HG02623 (cell line): Measurements from ENCODE around the gene HTR3A.

Source experiments
- ATAC-seq: cut with Tn5 transposase; IDR thresholded peaks from one replicate; pipeline ENCODE4 v1.9.1; 2021; ENCODE audit warnings: moderate library complexity; ENCODE audit not compliant: unreplicated experiment

HTR3A gene

DNA sequence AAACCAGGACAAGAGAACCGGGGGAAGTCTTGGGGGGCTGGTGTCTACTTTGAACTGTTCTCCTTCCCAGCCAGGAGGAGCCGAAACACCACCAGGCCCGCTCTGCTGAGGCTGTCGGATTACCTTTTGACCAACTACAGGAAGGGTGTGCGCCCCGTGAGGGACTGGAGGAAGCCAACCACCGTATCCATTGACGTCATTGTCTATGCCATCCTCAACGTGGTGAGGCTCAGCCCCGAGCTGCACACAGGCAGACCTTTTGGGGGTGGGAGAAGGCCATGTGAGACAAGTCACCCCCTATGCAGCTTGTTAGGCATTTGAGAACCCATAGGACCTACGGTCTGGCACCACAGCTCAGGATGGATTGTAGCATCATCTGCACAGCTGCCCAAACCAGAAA, 2.8 kb downstream of the HTR3A start:
- ATAC-seq, result no peak

DNA sequence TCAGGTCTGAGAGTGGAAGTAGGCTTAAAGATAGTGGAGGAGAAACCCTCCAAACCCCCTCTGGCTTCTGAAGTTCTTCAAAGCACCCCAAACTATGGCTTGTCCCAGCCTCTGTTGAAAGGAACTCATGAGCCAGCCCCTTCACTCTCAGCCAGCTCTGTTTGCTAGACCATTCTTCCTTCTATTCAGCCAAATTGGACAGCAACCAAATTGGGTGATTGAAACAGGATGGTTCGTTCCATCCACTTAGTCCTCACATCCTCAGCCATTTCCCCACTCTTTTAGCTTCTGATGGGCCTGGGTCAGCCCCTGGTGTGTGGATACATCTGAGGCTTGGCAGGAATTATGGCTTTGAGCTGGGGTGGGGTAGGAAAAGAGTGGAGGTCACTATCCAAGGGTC, 4.5 kb downstream of the HTR3A start:
- ATAC-seq, result no peak

DNA sequence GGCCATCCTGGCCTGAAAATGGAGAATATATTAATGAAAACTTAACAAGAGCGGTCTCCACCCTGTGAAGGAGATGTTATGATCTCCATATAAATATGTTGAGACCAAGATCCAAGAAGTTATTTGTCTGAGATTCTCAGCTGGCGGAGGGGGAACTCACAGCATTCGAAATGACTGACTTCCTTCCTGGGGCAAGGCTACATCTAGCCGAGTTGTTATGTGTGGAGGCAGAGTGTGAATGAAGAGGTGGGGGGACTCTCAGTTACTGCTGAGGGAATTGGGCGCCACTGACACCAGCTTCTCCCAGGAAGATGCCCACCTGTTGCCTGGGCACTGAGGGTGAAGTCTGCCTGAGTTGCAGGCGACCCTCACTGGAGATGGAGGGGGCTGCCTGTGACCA, 5.9 kb downstream of the HTR3A start:
- no peak for ATAC-seq

DNA sequence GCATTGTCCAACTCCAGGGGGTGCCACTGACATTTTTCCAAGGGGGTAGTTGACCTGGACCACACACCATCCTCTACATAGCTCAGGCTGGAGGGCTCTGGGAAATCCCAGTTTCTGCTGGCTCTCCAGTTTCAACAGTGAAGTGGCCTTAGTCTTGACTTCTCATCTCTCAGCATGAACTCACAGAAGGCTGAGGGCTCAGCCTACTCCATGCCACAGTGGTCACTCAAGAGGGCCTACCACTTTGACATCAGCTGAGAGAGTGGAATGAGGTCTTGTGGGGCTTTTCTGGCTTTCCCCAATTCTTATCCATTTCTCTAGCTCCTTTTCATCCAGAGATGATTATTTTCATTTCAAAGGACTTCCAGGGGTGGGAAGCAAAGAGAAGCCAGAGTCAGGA, 7.4 kb downstream of the HTR3A start:
- no peak for ATAC-seq

DNA sequence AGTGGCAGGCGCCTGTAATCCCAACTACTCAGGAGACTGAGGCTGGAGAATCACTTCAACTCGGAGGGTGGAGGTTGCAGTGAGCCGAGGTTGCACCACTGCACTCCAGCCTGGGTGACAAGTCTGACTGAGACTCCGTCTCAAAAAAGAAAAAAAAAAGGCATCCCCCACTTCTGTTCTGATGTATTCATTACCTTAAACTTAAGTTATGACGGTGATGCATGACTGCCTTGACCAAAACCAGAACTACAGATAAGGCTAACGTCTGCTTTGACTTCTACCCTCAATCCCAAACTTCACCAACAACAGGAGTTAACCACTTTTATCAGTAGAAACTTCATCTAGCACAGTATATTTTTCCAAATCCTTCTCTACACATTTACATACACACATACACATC, 9.9 kb downstream of the HTR3A start:
- ATAC-seq, result no peak

DNA sequence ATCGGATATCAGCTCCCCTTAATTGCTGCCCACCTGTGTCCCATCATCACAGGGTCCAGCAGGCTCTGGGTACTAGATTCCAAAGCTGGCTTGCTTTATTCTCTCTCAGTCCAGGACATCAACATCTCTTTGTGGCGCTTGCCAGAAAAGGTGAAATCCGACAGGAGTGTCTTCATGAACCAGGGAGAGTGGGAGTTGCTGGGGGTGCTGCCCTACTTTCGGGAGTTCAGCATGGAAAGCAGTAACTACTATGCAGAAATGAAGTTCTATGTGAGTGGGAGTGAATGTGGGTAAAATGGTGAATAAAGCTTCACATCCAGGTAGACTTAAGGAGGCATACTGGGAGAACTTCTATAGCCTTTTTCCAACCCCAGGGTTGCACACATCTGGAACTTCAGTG, 11.0 kb downstream of the HTR3A start:
- no peak for ATAC-seq

DNA sequence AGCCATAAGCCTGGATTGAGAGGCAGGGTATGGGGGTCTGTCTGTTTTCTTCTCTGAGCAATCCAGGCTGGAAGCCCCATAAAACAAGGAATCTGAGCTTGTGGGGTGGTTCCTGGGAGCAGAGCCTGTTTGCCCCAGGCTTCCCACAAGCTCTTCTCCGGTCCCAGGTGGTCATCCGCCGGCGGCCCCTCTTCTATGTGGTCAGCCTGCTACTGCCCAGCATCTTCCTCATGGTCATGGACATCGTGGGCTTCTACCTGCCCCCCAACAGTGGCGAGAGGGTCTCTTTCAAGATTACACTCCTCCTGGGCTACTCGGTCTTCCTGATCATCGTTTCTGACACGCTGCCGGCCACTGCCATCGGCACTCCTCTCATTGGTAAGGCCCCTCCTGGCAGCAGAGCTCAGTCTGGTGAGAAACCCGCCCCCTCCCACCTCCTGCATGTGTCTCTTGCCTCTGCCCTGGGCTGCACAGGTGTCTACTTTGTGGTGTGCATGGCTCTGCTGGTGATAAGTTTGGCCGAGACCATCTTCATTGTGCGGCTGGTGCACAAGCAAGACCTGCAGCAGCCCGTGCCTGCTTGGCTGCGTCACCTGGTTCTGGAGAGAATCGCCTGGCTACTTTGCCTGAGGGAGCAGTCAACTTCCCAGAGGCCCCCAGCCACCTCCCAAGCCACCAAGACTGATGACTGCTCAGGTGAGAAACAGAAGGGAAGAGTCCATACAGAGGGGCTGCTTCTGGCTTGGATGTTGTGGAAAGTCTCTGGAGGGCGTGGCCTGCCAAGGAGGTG, 11.6 kb downstream of the HTR3A start:
- ATAC-seq, result no peak

DNA sequence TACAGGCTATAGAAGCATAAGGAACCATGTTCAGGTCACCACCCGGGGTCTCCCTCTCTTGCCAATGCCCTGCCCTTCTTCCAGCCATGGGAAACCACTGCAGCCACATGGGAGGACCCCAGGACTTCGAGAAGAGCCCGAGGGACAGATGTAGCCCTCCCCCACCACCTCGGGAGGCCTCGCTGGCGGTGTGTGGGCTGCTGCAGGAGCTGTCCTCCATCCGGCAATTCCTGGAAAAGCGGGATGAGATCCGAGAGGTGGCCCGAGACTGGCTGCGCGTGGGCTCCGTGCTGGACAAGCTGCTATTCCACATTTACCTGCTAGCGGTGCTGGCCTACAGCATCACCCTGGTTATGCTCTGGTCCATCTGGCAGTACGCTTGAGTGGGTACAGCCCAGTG, 14.5 kb downstream of the HTR3A start:
- no peak for ATAC-seq

DNA sequence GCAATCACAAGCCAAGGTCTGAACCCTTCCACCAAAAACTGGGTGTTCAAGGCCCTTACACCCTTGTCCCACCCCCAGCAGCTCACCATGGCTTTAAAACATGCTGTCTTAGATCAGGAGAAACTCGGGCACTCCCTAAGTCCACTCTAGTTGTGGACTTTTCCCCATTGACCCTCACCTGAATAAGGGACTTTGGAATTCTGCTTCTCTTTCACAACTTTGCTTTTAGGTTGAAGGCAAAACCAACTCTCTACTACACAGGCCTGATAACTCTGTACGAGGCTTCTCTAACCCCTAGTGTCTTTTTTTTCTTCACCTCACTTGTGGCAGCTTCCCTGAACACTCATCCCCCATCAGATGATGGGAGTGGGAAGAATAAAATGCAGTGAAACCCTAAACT, 15.0 kb downstream of the HTR3A start:
- no peak for ATAC-seq

DNA sequence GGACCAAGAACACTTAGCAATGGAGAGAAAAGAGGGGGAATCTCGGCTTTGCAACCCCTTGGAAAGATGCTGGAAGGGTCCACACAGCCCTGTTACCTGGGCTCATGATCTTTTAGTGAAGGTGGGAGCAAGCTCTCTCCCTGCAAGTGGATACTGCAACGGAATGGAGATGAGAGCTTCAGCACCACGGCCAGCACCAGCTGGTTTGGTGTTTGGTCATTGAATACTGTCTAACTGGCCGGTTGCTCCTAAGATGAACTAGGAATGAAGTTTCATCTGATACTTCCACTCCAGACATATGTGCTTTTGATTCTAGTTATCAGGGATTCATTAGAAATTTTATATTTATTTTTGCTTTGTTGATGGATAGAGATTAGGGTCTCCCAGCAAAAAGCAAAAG, 16.3 kb downstream of the HTR3A start:
- no peak for ATAC-seq

DNA sequence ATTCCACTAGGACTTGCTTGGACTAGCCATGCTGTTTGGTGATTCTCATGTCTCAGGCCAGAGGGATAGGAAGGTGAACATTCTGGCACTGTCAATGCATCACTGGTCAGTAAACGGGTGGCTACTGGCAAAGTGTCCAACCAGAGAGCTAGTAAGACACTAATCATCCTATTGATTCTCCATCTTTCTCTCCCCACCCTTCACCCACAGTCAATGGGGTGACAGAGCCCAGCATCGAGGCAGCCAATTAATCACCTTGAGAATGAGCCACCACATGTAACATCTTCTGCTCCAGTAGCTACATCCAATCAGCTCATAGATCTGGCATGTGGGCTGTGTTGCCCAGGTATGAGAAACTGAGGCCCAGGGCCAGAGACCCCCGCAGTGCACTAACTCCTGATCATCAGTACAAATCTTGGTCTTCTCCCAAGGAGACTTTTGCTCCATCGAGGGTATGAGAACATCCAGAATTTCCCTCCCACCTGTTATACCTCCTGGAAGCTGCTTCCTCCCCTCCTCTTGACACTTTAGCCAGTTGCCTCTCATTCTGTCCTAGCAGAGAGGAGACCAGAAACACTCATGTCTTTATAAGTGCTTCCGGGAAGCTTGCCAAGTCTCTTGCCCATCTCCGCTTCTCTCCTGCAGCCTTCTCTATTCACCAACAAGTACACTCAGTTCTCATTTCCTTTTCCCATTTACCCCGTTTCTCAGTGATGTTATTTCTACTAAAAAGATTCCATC, 17.0 kb downstream of the HTR3A start:
- no peak for ATAC-seq

DNA sequence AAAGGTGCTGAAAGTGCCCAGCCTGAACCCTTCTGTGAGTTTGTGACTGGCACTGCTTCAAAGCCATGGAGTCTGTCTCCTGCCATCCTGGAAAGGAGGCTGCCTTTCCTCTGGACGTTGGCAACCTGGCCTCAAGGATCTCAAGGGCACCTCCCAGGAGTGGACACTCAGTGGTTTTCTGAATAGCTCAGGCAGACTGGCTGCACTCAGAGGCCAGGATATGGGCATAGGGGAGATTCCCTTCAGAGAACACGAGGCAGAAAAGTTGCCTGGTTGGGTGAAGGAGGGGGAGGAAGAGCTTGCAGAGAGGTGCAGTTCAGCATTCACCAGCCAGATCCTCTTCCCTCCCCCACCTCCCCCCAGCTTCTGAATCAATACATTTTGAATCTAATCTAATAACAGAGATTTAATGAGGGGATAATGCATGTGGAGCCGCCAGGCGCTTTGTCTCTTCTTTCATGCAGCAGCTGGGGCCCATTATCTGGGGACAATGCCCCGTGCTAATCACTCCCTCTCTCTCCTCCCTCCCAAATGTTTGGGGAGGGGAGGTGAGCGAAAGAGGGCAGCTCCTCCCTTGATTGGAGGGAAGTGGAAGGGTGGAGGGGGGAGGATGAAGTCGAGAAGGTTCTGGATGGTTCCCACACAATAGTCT, 17.7 kb downstream of the HTR3A start:
- ATAC-seq, result no peak

DNA sequence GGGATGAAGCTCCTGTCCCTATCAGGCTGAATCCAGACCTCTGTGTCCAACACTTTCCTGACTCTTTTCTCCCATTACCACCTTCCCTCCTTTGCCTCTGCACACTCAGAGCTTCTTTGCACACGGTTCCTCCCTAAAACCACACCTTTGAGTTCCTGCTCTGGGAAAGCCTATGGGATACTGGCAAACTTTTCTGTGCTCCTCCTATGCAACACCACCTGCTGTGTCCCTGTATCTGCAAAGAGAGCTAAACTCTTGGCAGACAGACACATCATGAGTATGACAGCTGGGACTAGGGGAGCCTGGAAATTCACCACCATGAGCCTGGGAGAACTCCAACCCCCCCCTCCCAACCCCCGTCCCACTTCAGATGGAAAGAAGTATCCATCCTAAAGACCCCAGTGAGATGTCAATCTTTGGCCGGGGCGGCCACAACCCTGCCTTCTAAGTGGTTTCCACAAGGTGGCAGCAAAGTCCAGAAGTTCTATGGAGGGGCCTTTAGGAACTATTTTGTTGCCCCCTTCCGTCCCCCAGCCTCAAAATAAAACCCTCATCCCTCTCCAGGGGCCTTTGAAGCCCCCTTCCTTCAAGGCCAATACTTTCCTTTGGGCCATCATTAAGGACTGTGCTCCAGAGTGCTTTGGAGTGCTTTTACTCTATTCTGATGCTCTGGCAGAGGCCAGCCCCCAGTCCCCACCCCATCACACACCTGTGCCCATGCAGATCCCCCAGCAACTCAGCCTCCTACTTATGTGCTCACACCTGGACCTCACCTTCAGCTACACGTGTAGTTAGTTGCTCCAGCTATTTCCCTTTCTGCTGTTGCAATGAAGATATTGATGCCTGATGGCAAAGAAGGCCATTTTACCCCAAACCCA, 19.4 kb downstream of the HTR3A start:
- no peak for ATAC-seq

DNA sequence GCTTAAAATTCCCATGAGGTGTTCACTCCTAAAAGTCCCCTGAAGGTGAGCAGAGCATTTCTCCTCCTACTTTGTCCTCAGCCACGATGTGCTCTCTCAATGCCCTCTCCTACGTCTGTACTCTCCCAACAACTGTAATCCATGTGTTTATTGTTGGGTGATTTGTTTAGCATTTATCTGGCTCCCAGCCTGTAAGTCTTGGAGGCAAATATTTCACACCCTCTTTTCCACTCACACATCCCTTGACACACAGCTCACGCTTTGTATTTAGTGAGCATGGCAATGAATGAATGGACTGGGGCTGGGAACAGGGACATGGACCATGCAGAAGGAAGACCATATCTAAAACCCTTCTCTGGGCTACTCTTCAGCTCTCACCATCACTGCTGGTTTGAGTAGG, 22.6 kb downstream of the HTR3A start:
- no peak for ATAC-seq

DNA sequence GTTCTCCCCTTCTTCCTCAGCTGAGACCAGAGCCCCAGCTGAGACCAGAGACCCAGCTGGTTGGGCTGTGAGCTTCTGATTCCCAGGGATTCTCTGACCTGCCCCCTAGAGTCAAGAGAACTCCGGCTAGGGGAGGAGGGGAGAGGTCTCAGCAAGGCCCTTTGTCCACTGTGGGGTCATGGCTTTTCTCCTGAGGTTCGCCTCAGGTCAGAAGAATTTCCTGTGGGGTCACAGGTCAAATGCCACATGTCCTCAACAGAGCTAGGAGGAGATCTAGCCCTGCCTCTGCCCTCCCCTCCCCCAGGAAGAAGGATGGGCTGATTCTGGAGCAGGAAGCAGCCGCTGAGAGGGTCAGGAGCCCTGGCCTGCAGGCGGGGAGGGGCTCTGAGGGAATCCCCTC, 23.7 kb downstream of the HTR3A start:
- no peak for ATAC-seq

DNA sequence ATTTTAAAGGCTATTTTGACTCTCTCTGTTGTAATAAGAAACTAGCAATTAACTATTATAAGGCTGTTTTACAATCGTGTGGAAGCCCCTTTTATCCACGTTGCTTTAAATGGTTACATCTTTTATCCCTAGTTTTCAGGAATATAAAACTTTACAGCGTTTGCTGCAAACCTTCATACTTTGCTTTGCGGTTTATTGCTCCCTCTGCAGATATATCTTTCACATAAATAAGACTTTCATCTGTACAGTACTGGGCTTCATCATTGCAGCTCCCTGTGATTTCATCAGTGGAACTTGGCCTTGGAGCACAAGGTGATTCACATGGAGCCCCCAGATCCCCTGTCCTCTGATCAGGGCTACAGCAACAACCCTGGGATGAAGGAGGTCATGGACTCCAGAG, 25.6 kb downstream of the HTR3A start:
- no peak for ATAC-seq

DNA sequence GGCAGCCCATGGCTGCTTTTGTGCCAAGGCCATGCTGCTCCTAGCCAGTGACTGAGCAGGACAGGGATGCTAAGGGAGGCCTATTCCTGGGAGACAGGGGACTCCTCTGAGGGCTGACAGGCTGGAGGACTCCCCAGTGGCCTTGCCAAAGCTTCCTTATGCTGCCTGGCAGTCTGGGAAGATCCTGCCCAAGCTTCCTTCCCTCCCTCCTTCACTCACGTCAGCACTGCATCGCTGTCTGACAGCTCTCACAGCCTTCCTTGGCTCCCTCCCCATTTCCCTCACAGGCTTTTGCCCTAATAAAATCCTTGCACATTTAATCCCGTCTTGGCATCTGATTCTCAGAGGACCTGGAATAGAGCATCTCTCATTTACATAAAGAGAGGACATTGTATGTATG, 26.5 kb downstream of the HTR3A start:
- no peak for ATAC-seq

DNA sequence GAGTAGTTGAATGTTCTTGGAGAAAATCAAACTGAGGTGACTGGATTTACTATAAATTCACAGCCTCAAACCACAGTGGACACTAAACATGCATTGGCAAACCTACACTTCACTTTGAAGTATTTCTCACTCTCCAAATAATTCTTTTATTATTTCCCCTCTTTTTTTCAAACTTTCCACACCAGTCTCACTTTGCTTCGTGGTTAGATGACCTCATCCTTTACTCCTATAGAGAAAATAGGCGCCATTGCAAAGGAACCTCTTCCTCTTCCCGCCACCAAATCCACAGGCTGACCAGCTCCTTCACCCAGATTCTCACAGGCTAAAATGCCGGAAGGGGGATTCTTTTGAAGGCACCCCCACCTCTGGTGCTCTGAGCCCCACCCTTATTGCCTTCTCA, 33.4 kb downstream of the HTR3A start:
- ATAC-seq, result no peak

DNA sequence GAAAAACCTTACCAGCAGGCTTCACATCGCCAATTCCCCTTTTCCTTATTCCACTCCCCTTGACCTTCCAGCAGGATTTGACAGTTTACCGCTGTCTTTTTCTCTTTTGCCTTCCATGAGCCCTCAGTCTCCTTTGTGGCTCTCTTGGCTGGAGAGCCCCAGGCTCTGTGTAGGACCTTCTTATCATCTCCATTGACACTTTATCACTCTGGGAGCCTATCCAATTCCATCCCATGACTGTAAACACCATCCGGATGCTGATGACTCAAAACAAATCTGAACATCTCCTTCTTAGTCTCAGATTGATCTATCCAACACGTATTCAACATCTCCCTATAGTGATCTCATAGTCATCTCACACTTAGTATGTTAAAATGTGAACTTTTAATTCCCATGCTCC, 36.0 kb downstream of the HTR3A start:
- ATAC-seq, result no peak

DNA sequence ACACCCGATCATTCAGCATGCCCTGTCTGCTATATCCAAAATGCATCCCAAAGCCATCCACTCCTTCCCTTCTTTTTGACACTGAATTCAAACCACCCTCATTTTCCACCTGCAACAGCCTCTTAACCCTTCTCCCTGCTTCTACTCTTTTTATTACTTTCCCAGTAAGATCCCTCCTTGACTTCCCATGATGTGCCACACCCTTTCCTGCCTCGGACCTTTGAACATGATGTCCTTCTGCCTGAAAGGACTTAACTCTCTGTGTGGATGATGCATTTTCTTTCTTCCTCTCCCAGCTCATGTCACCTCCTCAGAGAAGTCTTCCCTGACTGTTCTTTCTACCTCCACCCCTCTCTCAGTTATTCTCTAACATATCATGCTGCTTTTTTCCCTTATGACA, 36.5 kb downstream of the HTR3A start:
- no peak for ATAC-seq

DNA sequence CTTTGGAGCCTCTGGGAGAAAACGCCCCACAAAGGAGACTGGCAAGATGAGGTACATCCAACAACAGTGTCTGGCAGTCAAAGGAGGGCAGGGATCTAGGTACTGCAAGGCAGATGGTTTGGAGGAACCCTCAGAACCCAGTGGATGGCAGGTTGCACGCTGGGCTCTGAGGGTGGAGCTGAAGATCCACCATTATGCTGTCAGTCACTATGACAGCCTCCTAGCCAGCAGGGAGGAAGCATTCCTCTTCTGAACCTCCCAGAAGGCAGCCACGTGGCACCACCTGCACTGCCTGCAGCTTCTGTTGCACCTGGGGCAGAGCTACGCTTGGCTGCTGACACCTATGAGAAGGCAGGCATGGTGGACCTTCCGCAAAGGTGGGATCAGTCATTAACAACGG, 40.2 kb downstream of the HTR3A start:
- ATAC-seq, result no peak
